ENCODE data around the gene ELOVL1.

ELOVL1 gene

DNA sequence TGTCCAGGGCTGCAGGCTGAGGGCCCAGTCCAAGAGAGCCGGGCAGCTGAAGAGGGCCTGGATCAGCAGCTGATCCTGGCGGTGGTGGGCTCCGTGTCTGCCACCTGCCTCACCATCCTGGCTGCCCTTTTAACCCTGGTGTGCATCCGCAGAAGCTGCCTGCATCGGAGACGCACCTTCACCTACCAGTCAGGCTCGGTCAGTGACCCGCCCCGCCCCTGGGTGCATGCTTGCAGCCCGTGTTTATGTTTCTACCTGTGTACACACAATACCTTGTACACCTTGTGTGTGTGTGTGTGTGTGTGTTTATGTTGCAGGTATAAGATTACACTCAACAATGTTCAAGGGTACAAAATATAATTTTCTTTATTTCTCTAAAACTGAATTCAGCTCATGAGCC is 54.0 kb downstream of the ELOVL1 start:
- H3K9me3 Mint-ChIP-seq, result no peaks in the 10 kb centered on the region
- no peak for ATAC-seq
- H3K27ac Mint-ChIP-seq, result no peak overlapping the region
- H3K4me3 Mint-ChIP-seq, result no peak overlapping the region
- H3K27me3 Mint-ChIP-seq, result no peaks in the 10 kb centered on the region
- peaks cover 9% of the 10 kb centered on the region for H3K4me1 Mint-ChIP-seq
- DNase-seq, result no peak

Data from stimulated activated naive CD8-positive, alpha-beta T cell treated with anti-CD3 and anti-CD28 coated beads, Interleukin-15, amount 100 ng/mL, for 72 hours (primary cell).